PC-3 (cell line): ENCODE data around the gene SLAMF8.

ENCODE experiments used
- EZH2 ChIP-seq: fragments of 300-600 bp; sonication (generic); IDR thresholded peaks from one replicate; pipeline ENCODE4 v1.6.1; 2017; ENCODE audit warnings: antibody characterized with exemption, mild to moderate bottlenecking, low read length; ENCODE audit not compliant: unreplicated experiment
- EZH2phosphoT487 ChIP-seq: fragments of 300-600 bp; sonication (generic); IDR thresholded peaks from 2 replicates; pipeline ENCODE4 v1.6.1; 2018; ENCODE audit warnings: mild to moderate bottlenecking, antibody characterized with exemption, low read length, borderline replicate concordance
- TF ChIP-seq, protein P1 (sequence below): fragments of 300-600 bp; sonication (generic); conservative IDR thresholded peaks from 2 replicates; pipeline ENCODE4 v1.5.1; 2017; ENCODE audit warnings: antibody characterized with exemption, low read depth, mild to moderate bottlenecking, low read length

DNA sequence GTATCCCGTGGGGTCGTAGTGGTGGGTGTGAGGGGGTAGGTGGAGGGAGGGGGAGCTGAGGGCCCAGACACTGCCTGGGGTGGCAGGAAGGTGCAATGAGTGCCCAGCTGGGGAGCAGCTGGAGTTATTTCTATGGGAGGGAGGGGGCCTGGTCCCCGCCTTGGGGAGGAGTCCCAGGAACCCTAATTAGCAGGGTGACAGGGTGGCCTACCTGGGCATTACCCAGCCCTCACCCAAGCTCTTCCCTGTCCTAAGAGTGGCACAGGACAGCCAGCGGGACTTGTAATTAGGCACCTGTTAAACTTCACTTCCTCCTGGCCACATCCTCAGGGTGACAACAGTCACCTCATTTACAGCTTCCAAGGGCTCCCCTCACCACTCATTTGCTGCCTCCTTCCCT lies 35.9 kb downstream of the SLAMF8 start, which contains the start of gene VSIG8:
- TF ChIP-seq EZH2phosphoT487 (no peak), EZH2 (no peak)
- TF ChIP-seq, protein P1, sequence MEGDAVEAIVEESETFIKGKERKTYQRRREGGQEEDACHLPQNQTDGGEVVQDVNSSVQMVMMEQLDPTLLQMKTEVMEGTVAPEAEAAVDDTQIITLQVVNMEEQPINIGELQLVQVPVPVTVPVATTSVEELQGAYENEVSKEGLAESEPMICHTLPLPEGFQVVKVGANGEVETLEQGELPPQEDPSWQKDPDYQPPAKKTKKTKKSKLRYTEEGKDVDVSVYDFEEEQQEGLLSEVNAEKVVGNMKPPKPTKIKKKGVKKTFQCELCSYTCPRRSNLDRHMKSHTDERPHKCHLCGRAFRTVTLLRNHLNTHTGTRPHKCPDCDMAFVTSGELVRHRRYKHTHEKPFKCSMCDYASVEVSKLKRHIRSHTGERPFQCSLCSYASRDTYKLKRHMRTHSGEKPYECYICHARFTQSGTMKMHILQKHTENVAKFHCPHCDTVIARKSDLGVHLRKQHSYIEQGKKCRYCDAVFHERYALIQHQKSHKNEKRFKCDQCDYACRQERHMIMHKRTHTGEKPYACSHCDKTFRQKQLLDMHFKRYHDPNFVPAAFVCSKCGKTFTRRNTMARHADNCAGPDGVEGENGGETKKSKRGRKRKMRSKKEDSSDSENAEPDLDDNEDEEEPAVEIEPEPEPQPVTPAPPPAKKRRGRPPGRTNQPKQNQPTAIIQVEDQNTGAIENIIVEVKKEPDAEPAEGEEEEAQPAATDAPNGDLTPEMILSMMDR = no peak
